NCI-H510A treated with DMSO at 0.1 percent for 48 hours (cell line): ENCODE results near the gene OSBPL10.
"Not testable (repeated sequence)": the region's sequence is repeated elsewhere in the genome, so short reads cannot be mapped to it uniquely, and the experiment has no call there.

ENCODE experiments used
- DNase-seq: peaks from one replicate; lab custom pipeline; 2025; lab: John Stamatoyannopoulos, UW

OSBPL10 gene

DNA sequence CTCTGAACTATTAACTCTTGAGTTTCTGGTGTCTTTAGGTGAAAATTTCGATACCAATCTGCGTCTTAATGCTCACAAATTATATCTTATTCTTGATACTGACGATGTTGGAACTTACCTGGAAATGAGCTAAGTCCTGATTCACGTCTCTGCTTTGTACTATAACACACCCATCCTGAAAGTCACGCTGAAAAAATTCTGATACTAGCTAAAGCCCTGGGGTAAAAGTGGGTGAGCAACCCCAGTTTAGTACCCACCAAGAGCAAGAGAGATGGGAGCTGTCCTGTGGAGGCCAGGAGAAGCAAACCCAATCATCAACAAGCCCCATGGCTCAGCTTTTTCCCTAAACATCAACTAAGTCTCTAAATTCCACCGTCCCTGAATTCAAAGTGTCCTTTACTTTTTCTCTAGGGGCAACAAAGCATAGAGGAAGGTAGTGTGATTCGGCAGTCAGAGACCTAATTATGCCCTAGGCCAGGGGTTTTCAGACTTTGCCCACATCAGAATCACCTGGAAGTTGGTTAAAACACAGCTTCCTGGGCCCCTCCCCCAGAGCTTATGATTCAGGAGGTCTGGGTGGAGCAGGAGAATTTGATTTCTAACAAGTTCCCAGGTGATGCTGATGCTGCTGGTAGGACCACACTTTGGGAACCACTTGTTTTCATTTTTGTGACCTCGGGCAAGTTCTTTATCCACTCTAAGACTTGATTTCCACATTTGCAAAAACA is 90.2 kb downstream of the OSBPL10 start:
- DNase-seq: no peak

DNA sequence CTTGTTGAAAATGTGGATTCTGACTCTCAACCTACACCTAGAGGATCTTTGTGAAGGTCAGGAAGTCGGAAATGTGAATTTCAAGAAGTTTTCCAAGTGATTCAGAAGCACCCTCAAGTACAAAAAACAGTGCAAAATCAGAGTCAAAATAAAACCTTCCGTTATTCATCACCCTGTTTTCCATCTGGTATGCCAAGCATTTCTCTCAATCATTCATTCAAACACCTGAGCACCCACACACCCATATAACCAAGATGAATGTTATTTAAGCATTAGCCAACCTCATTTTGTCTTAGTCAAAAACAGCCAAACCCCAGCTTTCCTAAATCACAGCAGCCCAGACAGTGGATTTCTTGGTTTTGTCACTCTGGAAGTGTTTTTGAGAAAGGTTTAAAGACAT is 91.1 kb downstream of the OSBPL10 start:
- no peak for DNase-seq

DNA sequence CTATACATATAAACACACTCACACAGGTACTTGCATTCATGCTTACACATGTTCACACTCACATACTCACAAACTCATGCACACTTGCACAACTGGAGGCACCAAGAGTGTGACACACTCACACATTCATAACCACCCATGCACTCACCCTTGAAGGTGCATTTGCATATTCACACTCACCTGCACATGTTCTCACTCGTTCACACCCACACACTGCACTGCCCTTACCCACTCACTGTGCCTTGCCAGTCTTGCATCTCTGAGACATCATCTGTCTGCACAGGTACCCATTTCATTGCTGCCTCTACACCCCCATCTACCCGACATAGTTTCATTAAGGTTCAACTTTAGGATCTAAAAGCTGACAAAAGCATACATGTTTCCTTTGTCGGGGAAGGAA is 95.8 kb downstream of the OSBPL10 start:
- DNase-seq: no peak

DNA sequence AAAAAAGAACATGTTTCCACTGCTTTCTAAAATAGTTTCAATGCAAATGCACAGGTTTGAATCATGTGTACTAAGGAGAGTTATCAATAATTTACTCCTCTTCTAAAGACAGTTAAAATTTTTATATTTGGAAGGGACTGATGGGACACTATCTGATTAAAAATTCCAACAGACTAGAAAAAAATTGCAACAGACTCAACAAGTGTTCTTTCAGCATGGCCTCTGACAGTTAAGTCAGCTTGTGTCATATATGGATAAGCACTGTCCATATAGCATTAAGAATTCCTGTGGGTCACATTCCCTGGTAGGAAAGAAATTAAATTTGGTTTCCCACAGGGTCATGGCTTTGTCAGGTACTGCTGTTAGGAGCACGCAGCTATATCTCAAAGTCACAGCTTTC is 96.8 kb downstream of the OSBPL10 start:
- DNase-seq: no peak

DNA sequence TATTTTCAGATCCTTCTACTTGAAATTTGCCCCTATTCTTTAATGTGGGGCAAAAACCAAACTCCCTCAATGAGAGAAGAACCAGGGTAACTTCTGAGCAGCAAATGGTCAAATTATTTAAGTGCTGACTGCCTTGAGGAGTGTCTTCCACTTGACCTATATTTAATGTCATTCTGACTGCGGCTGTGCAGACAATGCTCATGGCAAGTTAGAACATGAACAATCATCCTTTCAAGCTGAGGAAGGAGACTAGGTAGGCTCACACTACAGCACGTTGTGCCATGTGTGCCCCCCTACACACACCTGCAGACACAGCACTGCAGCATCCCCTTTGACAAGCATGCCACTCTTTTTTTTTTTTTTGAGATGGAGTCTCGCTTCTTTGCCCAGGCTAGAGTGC is 98.2 kb downstream of the OSBPL10 start:
- DNase-seq: peak; percentile 25

DNA sequence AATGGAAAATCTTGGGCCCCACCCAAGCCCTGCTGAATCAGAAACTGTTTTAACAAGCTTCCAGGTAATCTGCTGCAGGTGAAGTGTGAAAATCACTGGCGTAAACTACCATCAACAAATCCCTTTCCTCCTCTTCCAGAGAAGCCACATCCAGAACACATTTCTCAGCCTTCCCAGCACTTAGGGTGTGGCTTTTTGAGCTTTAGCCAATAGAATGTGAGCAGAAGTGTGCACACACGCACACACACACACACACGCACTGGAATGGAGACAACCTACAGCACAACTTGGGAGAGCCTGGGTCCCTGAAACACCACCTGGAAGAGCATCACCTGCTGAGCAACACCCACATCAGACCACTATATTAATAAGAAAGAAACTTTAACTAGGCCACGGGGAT is 98.6 kb downstream of the OSBPL10 start:
- DNase-seq: no peak

DNA sequence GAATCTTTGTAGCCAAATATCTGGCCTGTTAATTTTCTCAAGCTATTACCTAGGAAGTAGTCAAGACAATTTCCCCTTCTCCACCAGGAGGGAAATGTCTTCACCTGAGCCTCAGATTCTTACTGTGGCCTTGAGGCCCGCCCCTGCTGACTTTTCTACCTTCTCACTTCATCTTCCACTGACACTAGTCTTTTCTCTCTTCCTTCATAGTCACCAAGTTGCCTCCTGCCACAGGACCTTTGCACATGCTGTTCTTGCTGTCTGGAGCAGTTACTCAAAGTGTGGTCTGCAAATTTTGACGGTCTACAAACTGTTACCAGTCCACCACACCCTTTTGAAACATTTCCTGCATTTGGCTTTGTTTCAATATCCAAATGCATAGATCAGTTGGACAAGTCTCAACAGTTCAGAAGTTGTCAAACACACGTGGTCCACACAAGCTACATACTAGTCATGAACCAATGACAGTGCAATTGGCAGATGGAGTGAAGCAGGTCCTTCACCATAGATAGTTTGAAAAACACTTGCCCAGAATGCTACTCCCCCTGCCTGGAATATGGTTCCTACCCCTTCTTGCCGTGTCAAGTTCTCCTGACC is 100.5 kb downstream of the OSBPL10 start:
- DNase-seq: no peak

DNA sequence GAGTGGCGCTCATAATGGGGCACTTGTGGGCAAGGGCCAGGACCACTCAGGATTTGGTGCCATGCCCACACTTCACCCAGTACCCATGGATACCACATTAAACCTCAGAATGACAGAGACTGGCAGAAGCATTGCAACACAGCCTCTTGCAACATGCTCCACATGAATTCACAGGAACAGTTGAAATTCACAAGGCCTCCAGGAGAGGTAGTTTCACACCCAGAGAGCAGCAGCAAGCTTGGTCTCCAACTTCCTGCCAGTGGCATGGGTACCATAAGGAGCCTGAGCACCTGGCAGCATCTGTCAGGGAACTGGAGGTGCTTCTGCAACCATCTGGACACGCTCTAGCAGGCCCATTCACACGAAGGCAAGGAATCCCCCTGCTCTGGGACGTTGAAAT is 101.0 kb downstream of the OSBPL10 start:
- no peak for DNase-seq

DNA sequence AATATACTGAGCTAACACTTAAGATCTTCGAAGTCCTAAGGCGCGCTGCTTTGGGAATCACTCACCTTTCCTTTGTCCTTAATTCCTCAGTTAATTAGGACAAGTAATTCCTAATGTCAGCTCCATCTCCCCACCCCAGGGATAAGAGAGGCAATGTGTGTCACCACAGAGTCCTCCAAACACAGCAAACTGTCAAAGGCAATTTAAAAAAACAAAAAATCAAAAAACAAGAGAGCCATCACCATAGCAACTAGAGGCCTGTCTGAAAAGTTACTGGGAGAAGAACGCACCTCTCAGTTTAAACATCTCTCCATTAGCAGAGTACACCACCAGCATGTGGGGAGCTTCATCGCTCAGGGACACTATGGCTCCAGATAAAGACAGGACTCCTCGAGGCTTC is 101.7 kb downstream of the OSBPL10 start:
- DNase-seq: no peak

DNA sequence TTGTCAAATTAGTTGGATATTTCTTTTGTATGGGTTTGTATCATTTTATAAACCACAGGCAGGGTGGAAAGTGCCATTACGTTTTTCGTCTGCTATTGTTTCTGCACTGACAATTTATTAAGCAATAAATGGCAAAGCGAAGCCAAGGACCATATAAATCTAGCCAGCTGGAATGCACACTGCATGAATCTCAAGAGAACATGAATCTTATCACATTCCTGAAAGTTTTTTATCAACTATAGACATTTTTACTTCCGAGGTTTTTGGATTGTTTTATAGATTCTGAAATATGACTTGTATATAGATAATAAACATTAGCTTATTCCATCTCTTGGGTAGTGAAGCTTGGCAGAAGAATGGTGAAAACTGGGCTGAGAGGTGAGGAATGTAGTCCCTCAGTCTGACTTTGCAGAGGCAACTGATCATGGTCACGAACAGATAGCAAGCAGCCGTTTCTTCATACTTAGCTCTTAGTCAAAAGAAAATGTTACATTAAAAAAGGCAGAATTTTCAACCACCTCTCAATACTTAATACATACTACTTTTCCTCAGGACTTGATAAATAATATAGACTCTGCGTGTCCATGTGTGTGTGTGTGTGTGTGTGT is 102.7 kb downstream of the OSBPL10 start:
- DNase-seq: no peak

DNA sequence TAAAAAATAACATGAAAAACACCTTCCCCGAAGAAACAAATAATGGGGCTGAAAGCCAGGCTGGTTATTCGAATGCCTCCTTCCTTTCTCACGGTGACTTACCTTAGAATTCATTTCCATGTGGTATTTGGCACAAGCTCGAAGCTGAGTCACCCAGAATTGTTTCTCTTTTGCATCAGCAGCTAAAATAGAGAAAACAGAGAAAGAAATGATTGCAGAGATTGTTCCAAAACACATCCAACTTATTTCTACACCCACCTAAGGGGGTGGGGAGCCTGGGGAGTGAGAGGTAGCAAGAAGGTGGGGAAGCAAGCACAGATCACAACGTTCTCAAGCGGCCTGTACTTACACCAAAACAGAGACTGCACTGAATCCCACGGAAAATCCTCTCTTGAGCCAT is 104.7 kb downstream of the OSBPL10 start:
- DNase-seq: no peak

DNA sequence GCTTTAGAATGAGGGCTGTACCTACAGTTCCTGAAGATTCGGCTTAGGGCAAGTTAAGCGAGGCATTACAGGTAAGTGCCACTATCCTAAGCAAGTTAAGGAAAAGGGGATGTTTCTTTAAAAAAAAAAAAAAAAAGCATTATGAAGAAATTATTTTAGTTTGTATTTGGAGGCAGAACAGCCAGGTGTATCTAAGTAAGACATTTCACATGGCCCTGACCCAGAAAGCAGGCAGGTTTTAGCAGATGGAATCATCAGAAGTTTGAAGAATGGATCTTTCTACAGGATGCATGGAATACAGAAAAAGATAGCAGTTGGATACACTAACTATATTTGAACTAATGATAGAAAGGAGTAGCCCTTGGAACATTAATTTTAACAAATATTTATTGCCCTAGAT is 105.6 kb downstream of the OSBPL10 start:
- DNase-seq: no peak

DNA sequence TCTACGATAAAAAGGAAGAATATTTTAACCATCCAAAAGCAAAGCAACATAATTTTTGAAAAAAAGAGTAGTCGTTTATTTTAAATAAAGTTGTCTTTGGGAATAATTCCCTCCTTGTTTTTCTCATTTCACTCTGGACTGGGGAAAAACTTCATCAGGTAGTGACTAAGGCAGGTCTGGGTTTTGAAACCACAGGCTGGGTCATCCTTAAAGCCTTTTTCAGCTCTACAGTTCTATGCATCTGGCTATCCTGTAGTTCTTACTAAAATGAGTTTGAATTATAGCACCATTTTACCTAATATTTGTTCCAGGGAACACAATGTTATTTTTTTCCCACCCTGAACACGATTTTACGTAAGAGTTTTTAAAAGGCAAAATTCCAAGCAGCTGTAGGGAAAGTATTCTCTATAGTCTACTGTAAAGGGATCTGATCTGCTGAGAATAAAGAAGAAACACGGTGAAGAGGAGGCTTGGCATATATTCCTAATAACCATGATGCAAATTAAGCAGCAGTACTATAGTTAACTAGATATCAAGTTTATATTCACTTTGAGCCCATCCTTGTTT is 107.7 kb downstream of the OSBPL10 start:
- no peak for DNase-seq

DNA sequence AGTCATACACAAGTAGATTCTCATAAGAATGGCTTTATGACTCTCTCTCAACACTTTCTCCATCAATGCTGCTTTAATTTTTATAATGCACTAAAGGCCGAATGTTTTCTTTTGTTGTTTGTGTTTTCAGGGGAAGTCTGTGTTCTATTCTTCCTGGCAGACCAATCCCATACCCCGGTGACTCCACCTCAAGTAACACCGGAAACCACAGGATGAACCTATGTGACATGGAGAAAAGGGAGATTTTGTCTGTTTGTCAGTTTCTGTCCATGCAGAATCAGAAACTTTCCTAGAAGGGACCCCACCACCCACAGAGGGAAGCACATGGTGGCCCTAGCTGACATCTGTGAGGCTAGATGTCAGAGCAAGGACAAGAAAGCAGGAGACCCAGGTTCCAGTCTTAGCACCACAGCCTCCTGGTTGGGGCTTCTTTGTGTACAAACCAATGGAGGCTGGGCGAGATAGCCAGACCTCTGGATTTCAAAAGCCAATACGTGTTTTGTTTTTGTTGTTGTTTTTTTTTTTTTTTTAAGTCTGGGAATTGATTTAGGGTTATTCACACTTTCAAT is 109.0 kb downstream of the OSBPL10 start:
- no peak for DNase-seq

DNA sequence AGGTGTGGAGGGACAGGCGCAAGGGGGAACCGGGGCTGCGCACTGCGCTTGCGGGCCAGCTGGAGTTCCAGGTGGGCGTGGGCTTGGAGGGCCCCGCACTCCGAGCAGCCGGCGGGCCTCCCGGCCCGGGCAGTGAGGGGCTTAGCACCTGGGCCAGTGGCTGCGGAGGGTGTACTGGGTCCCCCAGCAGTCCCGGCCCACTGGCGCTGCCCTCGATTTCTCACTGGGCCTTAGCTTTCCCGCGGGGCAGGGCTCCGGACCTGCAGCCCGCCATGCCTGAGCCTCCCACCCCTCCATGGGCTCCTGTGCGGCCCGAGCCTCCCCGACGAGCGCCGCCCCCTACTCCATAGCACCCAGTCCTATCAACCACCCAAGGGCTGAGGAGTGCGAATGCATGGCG is 111.0 kb downstream of the OSBPL10 start:
- not testable (repeated sequence) for DNase-seq

DNA sequence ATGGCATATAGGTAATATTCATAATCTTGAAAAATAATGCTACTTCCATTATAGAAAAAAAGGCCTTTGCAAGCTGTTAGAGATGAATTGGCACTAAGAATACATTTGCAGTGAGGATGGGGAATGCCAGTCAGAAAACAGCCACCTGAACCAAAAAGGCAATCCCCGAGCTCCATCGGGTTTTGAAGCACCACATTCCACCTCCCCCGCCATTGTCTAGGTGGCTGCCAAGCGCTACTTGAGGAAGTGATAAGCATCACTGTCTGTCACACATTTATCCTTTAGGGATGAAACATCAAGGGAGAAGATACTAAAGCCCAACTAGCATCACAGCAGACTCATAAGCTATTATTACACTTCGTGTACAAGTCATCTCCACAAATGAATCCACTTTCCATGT is 112.8 kb downstream of the OSBPL10 start:
- no peak for DNase-seq

DNA sequence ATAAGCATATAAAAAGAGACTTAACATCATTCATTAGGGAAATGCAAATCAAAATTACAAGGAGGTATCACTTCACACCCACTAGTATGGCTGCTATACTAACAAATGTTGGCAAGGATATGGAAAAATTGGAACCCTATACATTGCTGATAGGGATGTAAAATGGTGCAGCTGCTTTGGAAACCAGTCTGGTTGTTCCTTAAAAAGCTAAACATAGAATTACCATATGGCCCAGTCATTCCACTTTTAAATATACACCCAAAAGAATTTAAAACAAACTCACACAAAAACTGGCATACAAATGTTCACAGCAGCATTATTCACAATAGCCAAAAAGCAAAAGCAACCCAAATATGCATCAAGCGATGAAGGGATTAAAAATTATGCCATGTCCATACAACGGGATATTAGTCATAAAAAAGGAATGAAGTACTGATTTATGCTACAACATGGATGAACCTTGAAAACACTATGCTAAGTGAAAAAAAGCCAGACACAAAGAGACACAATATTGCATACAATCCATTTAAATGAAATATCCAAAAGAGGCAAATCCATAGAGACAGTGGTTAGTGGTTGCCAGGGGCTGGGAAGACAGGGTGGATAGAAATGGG is 118.3 kb downstream of the OSBPL10 start:
- no peak for DNase-seq

DNA sequence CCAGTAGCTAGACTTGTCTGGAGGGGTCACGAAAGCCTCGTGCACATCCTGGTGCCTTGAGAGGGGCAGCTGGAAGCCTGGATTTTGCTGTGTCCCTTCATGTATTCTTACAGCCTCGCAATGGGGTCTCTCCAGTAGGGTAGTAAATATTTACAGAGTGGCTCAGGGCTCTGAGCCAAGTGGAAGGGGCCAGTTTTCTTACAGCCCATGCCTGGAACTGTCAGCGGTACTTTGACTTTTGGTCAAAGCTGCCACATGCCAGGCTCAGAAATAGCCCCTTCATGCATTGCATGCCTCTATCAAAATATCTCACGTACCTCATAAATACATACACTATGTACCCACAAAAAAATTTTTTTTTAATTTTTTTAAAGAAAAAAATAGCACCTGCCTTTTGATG is 119.2 kb downstream of the OSBPL10 start:
- DNase-seq: no peak

DNA sequence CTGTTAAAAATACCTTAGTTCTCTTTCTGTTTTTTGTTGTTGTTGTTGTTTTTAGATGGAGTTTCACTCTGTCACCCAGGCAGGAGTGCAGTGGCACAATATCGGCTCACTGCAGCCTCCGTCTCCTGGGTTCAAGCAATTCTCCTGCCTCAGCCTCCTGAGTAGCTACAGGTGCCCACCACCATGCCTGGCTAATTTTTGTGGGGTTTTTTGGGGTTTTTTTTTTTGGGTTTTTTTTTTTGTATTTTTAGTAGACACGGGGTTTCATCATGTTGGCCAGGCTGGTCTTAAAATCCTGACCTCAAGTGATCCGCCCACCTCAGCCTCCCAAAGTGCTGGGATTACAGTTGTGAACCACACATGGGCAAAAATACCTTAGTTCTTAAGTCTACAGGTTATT is 120.4 kb downstream of the OSBPL10 start:
- not testable (repeated sequence) for DNase-seq

DNA sequence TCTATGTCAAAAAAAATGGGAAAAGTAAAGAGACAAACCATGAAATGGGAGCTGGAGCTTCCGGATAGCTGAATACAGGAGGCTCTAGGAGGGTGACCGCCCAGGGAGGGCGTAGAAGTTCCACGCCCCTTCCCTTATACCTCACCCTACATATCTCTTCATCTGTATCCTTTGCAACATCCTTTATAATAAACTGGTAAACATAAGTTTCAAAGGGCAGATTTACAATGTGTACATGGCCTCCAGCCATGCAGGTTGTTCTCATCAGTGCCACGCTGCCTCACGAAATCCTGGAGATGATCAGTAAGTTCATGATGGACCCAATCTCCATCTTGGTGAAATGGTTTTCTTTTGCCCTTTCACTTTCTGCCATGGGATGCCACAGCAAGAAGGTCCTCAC is 121.8 kb downstream of the OSBPL10 start:
- no peak for DNase-seq

DNA sequence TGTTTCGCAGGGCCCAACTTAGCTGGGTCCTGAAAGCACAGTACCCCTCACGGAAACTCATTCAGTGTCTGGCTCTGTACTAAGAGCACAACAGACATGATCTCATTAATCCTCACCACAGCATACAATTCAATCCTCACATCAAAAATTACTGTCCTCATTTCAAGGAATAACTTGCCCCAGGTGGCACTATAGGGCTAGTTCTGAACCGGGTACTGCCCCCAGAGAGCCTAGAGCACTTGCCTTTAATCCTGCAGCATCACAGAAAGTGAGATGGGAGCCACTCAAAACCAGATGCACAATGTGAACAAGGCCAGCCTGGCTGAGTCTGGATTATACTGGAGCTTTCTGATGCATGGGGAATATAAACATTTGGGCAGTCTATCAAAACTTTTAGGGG is 122.6 kb downstream of the OSBPL10 start:
- DNase-seq: no peak

DNA sequence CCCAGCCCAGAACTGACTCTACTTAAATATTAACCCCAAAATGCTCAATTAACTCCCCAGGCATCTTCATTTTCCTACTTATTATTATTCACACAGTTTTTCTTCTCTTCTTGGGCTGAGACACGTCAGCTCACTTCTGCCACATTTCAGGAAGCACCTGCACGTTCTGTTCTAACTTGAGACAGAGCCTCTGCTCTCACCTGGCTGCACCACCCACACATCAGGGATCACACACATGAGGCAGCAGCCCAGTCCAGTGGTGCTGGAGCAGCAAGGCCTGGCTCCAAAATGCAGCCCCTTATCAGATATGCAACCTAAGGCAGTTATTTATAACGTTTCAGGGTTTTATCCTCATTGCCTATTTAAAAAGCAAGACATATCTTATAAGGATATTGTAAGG is 127.5 kb downstream of the OSBPL10 start:
- DNase-seq: no peak

DNA sequence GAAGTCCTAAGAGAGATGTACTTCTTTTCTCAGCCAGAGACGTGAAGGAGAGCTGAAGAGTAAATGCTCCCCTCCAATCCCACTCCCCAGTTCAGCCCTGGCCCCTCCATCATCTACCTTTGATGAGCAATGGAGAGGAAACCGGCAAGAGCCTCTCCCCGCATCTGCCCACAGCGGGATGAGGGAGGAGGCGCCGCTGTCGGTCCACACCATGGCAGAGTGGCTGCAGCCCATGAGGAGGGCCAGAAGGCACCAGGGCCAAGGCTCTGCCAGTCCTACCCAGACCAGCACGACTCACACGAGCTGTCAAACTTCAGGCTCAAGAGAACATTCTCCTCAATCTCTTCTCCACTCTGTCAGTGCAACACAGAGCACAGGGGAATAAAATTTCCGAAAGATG is 129.8 kb downstream of the OSBPL10 start:
- no peak for DNase-seq
